AG04450 (cell line): Measurements from ENCODE around the gene TLX1. TPM values are rescaled to one million over a fixed set of nuclear protein-coding genes. Genes with fewer than 3 reads are reported as not detected.

Experiments used
- CTCF ChIA-PET: fragments of 300-600, 350-600 bp; formaldehyde crosslinking; extraction: SDS; loops from one replicate; lab custom pipeline; 2022; ENCODE audit warnings: antibody characterized with exemption, inconsistent platforms; lab: Charles Lee
- POLR2A ChIA-PET: fragments of 350-600 bp; formaldehyde crosslinking; extraction: SDS; loops from one replicate; lab custom pipeline; 2021; ENCODE audit warnings: antibody characterized with exemption, inconsistent platforms; lab: Yijun Ruan, JAX
- DNase-seq: peaks from one replicate; pipeline ENCODE4 v3.0.0-alpha.2; 2011; ENCODE audit warnings: low read depth, low spot score
- H3K27ac ChIP-seq: one replicate; pipeline ENCODE4 v1.5.1; 2012; ENCODE audit warnings: low read depth, low read length, control low read depth
- H3K27me3 ChIP-seq: one replicate; pipeline ENCODE4 v1.6.0; 2012; ENCODE audit warnings: low read length; ENCODE audit not compliant: control insufficient read depth, insufficient read depth
- H3K4me3 ChIP-seq: 2 replicates; pipeline ENCODE4 v1.5.1; 2011; ENCODE audit warnings: mild to moderate bottlenecking, low read depth, low read length, control low read depth
- H3K9me3 ChIP-seq: 2 replicates; pipeline ENCODE4 v1.5.1; 2012; ENCODE audit warnings: low read length; ENCODE audit not compliant: control insufficient read depth, insufficient read depth
- CTCF ChIP-seq: IDR thresholded peaks from 2 replicates; pipeline ENCODE4 v1.5.1; 2011; ENCODE audit warnings: low read depth, low read length, control low read depth, inconsistent platforms
- polyA plus RNA-seq: library from polyadenylated mRNA; depleted of rRNA; stranded (reverse); fragments of >200 nt; gene quantifications from 2 replicates; pipeline ENCODE4 v1.2.3, GENCODE V29; 2011

TLX1 gene
- polyA plus RNA-seq, 1 experiment, result not detected

- CTCF ChIA-PET, result interaction anchor here (1.9 to 2.2 kb wide), 2 partner anchors 15 to 56 kb away, joined by 10 to 13 read pairs; no protein-coding TSS in a partner anchor
- no peaks in the 10 kb centered on the region for H3K9me3 ChIP-seq
- DNase-seq, result no peak
- POLR2A ChIA-PET, result no interaction called here
- no peak for TF ChIP-seq CTCF
- peaks cover 51% of the 10 kb centered on the region for H3K27me3 ChIP-seq
- no peak overlapping the region for H3K27ac ChIP-seq
- H3K4me3 ChIP-seq, result no peak overlapping the region
Observed at GRCh38 chr10:101157756-101158458, 26.8 kb downstream of the TLX1 start.

GRCh38 chr10:101158459-101159058 lies 27.5 kb downstream of the TLX1 start:
- no peak for TF ChIP-seq CTCF
- H3K27me3 ChIP-seq, result peaks cover 51% of the 10 kb centered on the region
- DNase-seq, result no peak

GRCh38 chr10:101161494-101162299 lies 30.6 kb downstream of the TLX1 start:
- POLR2A ChIA-PET, result interaction anchor here (0.5 kb wide), 1 partner anchor 280 kb away, joined by 4 read pairs; no protein-coding TSS in a partner anchor
- no peaks in the 10 kb centered on the region for H3K9me3 ChIP-seq
- peak; percentile 94 for TF ChIP-seq CTCF
- CTCF ChIA-PET, result interaction anchor here (0.5 to 2.5 kb wide), 28 partner anchors 9 to 620 kb away, joined by 3 to 17 read pairs (median 4); no protein-coding TSS in a partner anchor
- peak; percentile 43 for DNase-seq
- H3K4me3 ChIP-seq, result peak overlapping the region; percentile 57
- peaks cover 42% of the 10 kb centered on the region for H3K27me3 ChIP-seq
- H3K27ac ChIP-seq, result no peak overlapping the region

More at GRCh38 chr10:101158459-101159058, 27.5 kb downstream of the TLX1 start:
- CTCF ChIA-PET, result interaction anchor here (1.9 kb wide), 1 partner anchor 56 kb away, joined by 10 read pairs; no protein-coding TSS in a partner anchor
- no peak overlapping the region for H3K4me3 ChIP-seq
- H3K27ac ChIP-seq, result no peak overlapping the region
- POLR2A ChIA-PET, result no interaction called here
- H3K9me3 ChIP-seq, result no peaks in the 10 kb centered on the region

GRCh38 chr10:101162677-101163076 lies 31.6 kb downstream of the TLX1 start:
- Histone ChIP-seq H3K4me3 (no peak overlapping the region), H3K9me3 (no peaks in the 10 kb centered on the region), H3K27me3 (peaks cover 36% of the 10 kb centered on the region), H3K27ac (no peak overlapping the region)
- DNase-seq, result no peak
- ChIA-PET CTCF (no interaction called here), POLR2A (interaction anchor here (0.6 kb wide), 1 partner anchor 353 kb away, joined by 5 read pairs; no protein-coding TSS in a partner anchor)
- no peak for TF ChIP-seq CTCF
